ENCODE data around the gene PIK3AP1.
"Not testable (repeated sequence)": the region's sequence is repeated elsewhere in the genome, so short reads cannot be mapped to it uniquely, and the experiment has no call there.

The PIK3AP1 gene

GRCh38 chr10:96606216-96606615 is 114.1 kb downstream of the PIK3AP1 start:
- DNase-seq = no peak

- no peak for DNase-seq
Observed at GRCh38 chr10:96600337-96600736, 120.0 kb downstream of the PIK3AP1 start.

GRCh38 chr10:96598846-96599245 is 121.5 kb downstream of the PIK3AP1 start:
- no peak for DNase-seq

GRCh38 chr10:96596422-96597407 is 123.6 kb downstream of the PIK3AP1 start:
- no peak for DNase-seq

- DNase-seq = no peak
Observed at GRCh38 chr10:96595741-96596140, 124.6 kb downstream of the PIK3AP1 start.

GRCh38 chr10:96591946-96592345 is 128.4 kb downstream of the PIK3AP1 start:
- DNase-seq = no peak

- no peak for DNase-seq
Observed at GRCh38 chr10:96588616-96589419, 131.5 kb downstream of the PIK3AP1 start.

GRCh38 chr10:96588060-96588554 is 132.2 kb downstream of the PIK3AP1 start:
- DNase-seq = no peak

- DNase-seq = no peak
Observed at GRCh38 chr10:96587264-96588059, 132.9 kb downstream of the PIK3AP1 start.

GRCh38 chr10:96586419-96587263 is 133.7 kb downstream of the PIK3AP1 start, which contains the start of gene TM9SF3:
Gene TM9SF3, minus strand, starts transcription at chr10:96587012. Its CDS starts 177 bp downstream, at chr10:96586835.
- DNase-seq = peak; percentile 59

GRCh38 chr10:96585736-96586418 is 134.4 kb downstream of the PIK3AP1 start:
- no peak for DNase-seq

GRCh38 chr10:96584474-96584873 is 135.8 kb downstream of the PIK3AP1 start:
- no peak for DNase-seq

GRCh38 chr10:96584035-96584434 is 136.3 kb downstream of the PIK3AP1 start:
- no peak for DNase-seq

- DNase-seq = no peak
Observed at GRCh38 chr10:96579133-96579532, 141.2 kb downstream of the PIK3AP1 start.

GRCh38 chr10:96578633-96579032 is 141.7 kb downstream of the PIK3AP1 start:
- no peak for DNase-seq

GRCh38 chr10:96578022-96578421 is 142.3 kb downstream of the PIK3AP1 start:
- DNase-seq = no peak

- DNase-seq = no peak
Observed at GRCh38 chr10:96577069-96577468, 143.2 kb downstream of the PIK3AP1 start.

GRCh38 chr10:96576277-96576980 is 143.9 kb downstream of the PIK3AP1 start:
- no peak for DNase-seq

- not testable (repeated sequence) for DNase-seq
Observed at GRCh38 chr10:96574564-96574963, 145.8 kb downstream of the PIK3AP1 start.

GRCh38 chr10:96573036-96573435 is 147.3 kb downstream of the PIK3AP1 start:
- DNase-seq = no peak
